Vagina (tissue), 2 donors: ENCODE results near the gene HSPB6.

Experiments used
- CTCF ChIP-seq, 3 experiments: fragments of 450-650 bp in 2 of 3; fragments of 200-600 bp in 1 of 3; sonication (generic) in 1 of 3; IDR thresholded peaks; one replicate each; pipeline ENCODE4 v1.5.1; 2017 to 2019; ENCODE audit warnings: antibody characterized with exemption in 3 of 3, mild to moderate bottlenecking in 2 of 3, moderate library complexity in 2 of 3
- POLR2A ChIP-seq, 2 donors: fragments of 450-650 bp; IDR thresholded peaks; one replicate each; pipeline ENCODE4 v1.6.1; 2017; ENCODE audit warnings: antibody characterized with exemption in 2 of 2, mild to moderate bottlenecking in 2 of 2, moderate library complexity in 2 of 2
- POLR2AphosphoS5 ChIP-seq, 2 donors: sonication (generic); formaldehyde crosslinking; IDR thresholded peaks; one replicate each; pipeline ENCODE4 v1.9.0; 2017; ENCODE audit warnings: antibody characterized with exemption in 2 of 2, mild to moderate bottlenecking in 2 of 2, low read depth in 1 of 2; ENCODE audit not compliant: insufficient read depth in 1 of 2

GRCh38 chr19:35789978-35790944 lies 33.4 kb upstream of the HSPB6 start:
- TF ChIP-seq CTCF (IDR thresholded peaks at IDR 0.05) (no peak), POLR2A (IDR thresholded peaks at IDR 0.05) (no peak), POLR2AphosphoS5 (IDR thresholded peaks at IDR 0.05; ENCODE audit: insufficient read depth in 1 of 2, low read depth in 1 of 2) (no peak)
